ENCODE data around the gene ARHGAP22. TPM values are rescaled to one million over a fixed set of nuclear protein-coding genes. Genes with fewer than 3 reads are reported as not detected.

The ARHGAP22 gene
- total and polyA plus RNA-seq, 2 experiments from 2014 or later, result 4.8 to 10.7 TPM

- no peaks in the 10 kb centered on the region for H3F3A ChIP-seq (replicated peaks; ENCODE audit: low read depth)
- H3K79me2 ChIP-seq (replicated peaks; ENCODE audit: insufficient read depth), result no peaks in the 10 kb centered on the region
- H2AFZ ChIP-seq, result no peak overlapping the region
- Mint-ChIP-seq H3K36me3 (ENCODE audit: low read depth) (no peaks in the 10 kb centered on the region), H3K9me3 (no peaks in the 10 kb centered on the region; the same call in 2 of the 3 replicates), H3K4me3 (no peak overlapping the region), H3K4me1 (no peaks in the 10 kb centered on the region; the same call in 2 of the 3 replicates), H3K27ac (no peak overlapping the region), H3K27me3 (ENCODE audit: insufficient read depth, low read depth, poor library complexity) (peaks cover 3% of the 10 kb centered on the region)
- no peaks in the 10 kb centered on the region for H3K36me3 ChIP-seq (ENCODE audit: insufficient read depth)
- no peaks in the 10 kb centered on the region for H3K4me1 ChIP-seq (ENCODE audit: insufficient read depth)
- TF ChIP-seq JUNB (IDR thresholded peaks at IDR 0.05; ENCODE audit: unreplicated experiment) (no peak), ZNF114 (CRISPR knock-in tag; IDR thresholded peaks at IDR 0.05) (no peak), ZNF331 (CRISPR knock-in tag; IDR thresholded peaks at IDR 0.05; ENCODE audit: low read depth) (no peak), CREB1 (CRISPR knock-in tag; IDR thresholded peaks at IDR 0.05; ENCODE audit: low read depth) (no peak), STAT1 (IDR thresholded peaks at IDR 0.05; ENCODE audit: unreplicated experiment) (no peak), REST (IDR thresholded peaks at IDR 0.05; ENCODE audit: unreplicated experiment) (no peak)
- no peak overlapping the region for H3K27ac ChIP-seq (ENCODE audit: low read depth)
- H3K9me2 ChIP-seq (ENCODE audit: insufficient read depth), result peaks cover 15% of the 10 kb centered on the region; the same call in 1 of the 2 replicates
- no peak overlapping the region for H3K4me3 ChIP-seq
- DNase-seq (ENCODE audit: low spot score) (no peak), ATAC-seq (no peak)
- H3K4me2 ChIP-seq, result no peak overlapping the region
- H4K20me1 ChIP-seq (replicated peaks; ENCODE audit: insufficient read depth), result no peaks in the 10 kb centered on the region
- no peaks in the 10 kb centered on the region for H3K27me3 ChIP-seq (ENCODE audit: insufficient read depth)
Observed at GRCh38 chr10:48572414-48572813, 32.5 kb downstream of the ARHGAP22 start.

- Histone ChIP-seq H3K4me1 (ENCODE audit: insufficient read depth) (no peaks in the 10 kb centered on the region), H4K20me1 (replicated peaks; ENCODE audit: insufficient read depth) (no peaks in the 10 kb centered on the region), H3K4me2 (no peak overlapping the region), H2AFZ (no peak overlapping the region), H3F3A (replicated peaks; ENCODE audit: low read depth) (no peaks in the 10 kb centered on the region), H3K79me2 (replicated peaks; ENCODE audit: insufficient read depth) (no peaks in the 10 kb centered on the region), H3K27ac (ENCODE audit: low read depth) (no peak overlapping the region), H3K27me3 (ENCODE audit: insufficient read depth) (no peaks in the 10 kb centered on the region), H3K36me3 (ENCODE audit: insufficient read depth) (no peaks in the 10 kb centered on the region), H3K9me2 (ENCODE audit: insufficient read depth) (no peaks in the 10 kb centered on the region; the same call in 1 of the 2 replicates), H3K4me3 (no peak overlapping the region)
- no peak overlapping the region for H3K27ac Mint-ChIP-seq
- H3K27me3 Mint-ChIP-seq (ENCODE audit: insufficient read depth, low read depth, poor library complexity), result peaks cover 5% of the 10 kb centered on the region
- no peak for ATAC-seq
- H3K4me1 Mint-ChIP-seq, result no peaks in the 10 kb centered on the region
- H3K36me3 Mint-ChIP-seq (ENCODE audit: low read depth), result no peaks in the 10 kb centered on the region
- H3K9me3 Mint-ChIP-seq, result no peaks in the 10 kb centered on the region
- DNase-seq (ENCODE audit: low spot score), result no peak
- H3K4me3 Mint-ChIP-seq, result no peak overlapping the region
- TF ChIP-seq EZH2 (IDR thresholded peaks at IDR 0.05; ENCODE audit: low read depth, unreplicated experiment) (no peak), JUNB (IDR thresholded peaks at IDR 0.05; ENCODE audit: unreplicated experiment) (no peak), STAT1 (IDR thresholded peaks at IDR 0.05; ENCODE audit: unreplicated experiment) (no peak), ZNF114 (CRISPR knock-in tag; IDR thresholded peaks at IDR 0.05) (no peak), EZH2phosphoT487 (IDR thresholded peaks at IDR 0.05; ENCODE audit: unreplicated experiment) (no peak), CTCF (conservative IDR thresholded peaks at IDR 0.05; ENCODE audit: low read depth in 2 of 2) (no peak), ZNF331 (CRISPR knock-in tag; IDR thresholded peaks at IDR 0.05; ENCODE audit: low read depth) (no peak), ETS1 (IDR thresholded peaks at IDR 0.05) (no peak)
Observed at GRCh38 chr10:48568546-48568945, 36.3 kb downstream of the ARHGAP22 start.

Measured in GM23338 (cell line).